GM12891 (cell line): ENCODE measurements around the gene HSD17B12.

Experiments
- PAX5 ChIP-seq: IDR thresholded peaks from 2 replicates; pipeline ENCODE4 v1.6.1; 2011; ENCODE audit warnings: low read length, moderate library complexity, mild to moderate bottlenecking; ENCODE audit not compliant: insufficient read depth, severe bottlenecking
- POLR2AphosphoS5 ChIP-seq: IDR thresholded peaks from 2 replicates; pipeline ENCODE4 v1.6.1; 2011; ENCODE audit warnings: low read depth, low read length, control low read depth

DNA sequence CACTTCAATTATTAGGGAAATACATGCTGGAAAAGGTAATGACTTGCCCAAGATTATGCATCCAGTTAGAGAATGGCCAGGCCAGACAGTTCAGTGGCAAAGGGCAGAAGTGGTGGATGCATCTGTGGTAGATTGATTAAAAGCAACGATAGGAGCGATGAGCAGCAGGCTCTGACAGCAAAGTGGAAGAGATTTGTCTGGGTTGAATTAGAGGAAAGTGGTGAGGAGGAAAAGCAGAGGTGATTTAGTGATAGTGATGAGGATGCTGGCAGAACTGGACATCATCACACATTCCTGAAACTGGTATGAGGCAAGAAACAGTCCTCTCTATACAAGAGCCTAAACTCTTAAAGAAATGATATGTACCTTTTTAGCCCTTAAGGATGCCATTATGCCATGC lies 12.5 kb downstream of the HSD17B12 start:
- TF ChIP-seq POLR2AphosphoS5 (no peak), PAX5 (no peak)
